HepG2 (cell line): ENCODE data around the gene HECTD1. TPM values are rescaled to one million over a fixed set of nuclear protein-coding genes. Genes with fewer than 3 reads are reported as not detected.
A peak's percentile ranks its signal among the peaks of the same experiment; 100 is the strongest.

Experiments
- ARID5B ChIP-seq: IDR thresholded peaks from 2 replicates; pipeline ENCODE4 v1.4.0; 2020; ENCODE audit warnings: mild to moderate bottlenecking, missing genetic modification reagents
- HMG20A ChIP-seq: IDR thresholded peaks from 2 replicates; pipeline ENCODE4 v1.6.1; 2016; ENCODE audit warnings: borderline replicate concordance
- HOMEZ ChIP-seq: IDR thresholded peaks from 2 replicates; pipeline ENCODE4 v1.6.1; 2016; ENCODE audit warnings: low read depth
- HOXA9 ChIP-seq: sonication (generic); formaldehyde crosslinking; IDR thresholded peaks from 2 replicates; pipeline ENCODE4 v1.8.1; 2022; ENCODE audit warnings: missing genetic modification reagents, mild to moderate bottlenecking, moderate library complexity, borderline replicate concordance
- KLF13 ChIP-seq: sonication (generic); formaldehyde crosslinking; IDR thresholded peaks from 2 replicates; pipeline ENCODE4 v1.4.0; 2020; ENCODE audit warnings: mild to moderate bottlenecking, missing genetic modification reagents
- LCORL ChIP-seq, 2 experiments: fragments of 450-650 bp in 1 of 2; sonication (generic) in 1 of 2; formaldehyde crosslinking in 1 of 2; IDR thresholded peaks; 2 replicates each; pipeline versions ENCODE4 v1.5.0 to v1.6.1; 2017 to 2020; ENCODE audit warnings: antibody characterized with exemption in 1 of 2, missing genetic modification reagents in 1 of 2
- POLR2A ChIP-seq, 2 experiments: IDR thresholded peaks; 2 replicates each; pipeline ENCODE4 v1.6.1; 2011; ENCODE audit warnings: low read depth in 2 of 2, low read length in 2 of 2, mild to moderate bottlenecking in 1 of 2, moderate library complexity in 1 of 2; ENCODE audit not compliant: insufficient read depth in 1 of 2
- SAFB2 ChIP-seq: sonication (generic); formaldehyde crosslinking; IDR thresholded peaks from 2 replicates; pipeline ENCODE4 v1.5.1; 2020; ENCODE audit warnings: missing genetic modification reagents, low read depth, mild to moderate bottlenecking, borderline replicate concordance
- TBL1XR1 ChIP-seq: fragments of 150-350 bp; IDR thresholded peaks from 2 replicates; pipeline ENCODE4 v1.6.1; 2014; ENCODE audit warnings: borderline replicate concordance, low read length; ENCODE audit not compliant: partially characterized antibody
- ZBTB26 ChIP-seq: IDR thresholded peaks from 2 replicates; pipeline ENCODE4 v1.6.1; 2016; ENCODE audit warnings: missing compliant biosample characterization, missing genetic modification reagents, borderline replicate concordance
- ZNF10 ChIP-seq: sonication (generic); formaldehyde crosslinking; IDR thresholded peaks from 2 replicates; pipeline ENCODE4 v1.4.0; 2020; ENCODE audit warnings: mild to moderate bottlenecking, low read depth, missing genetic modification reagents, borderline replicate concordance
- ZNF556 ChIP-seq: sonication (generic); formaldehyde crosslinking; IDR thresholded peaks from 2 replicates; pipeline ENCODE4 v1.4.0; 2020; ENCODE audit warnings: mild to moderate bottlenecking, missing genetic modification reagents, borderline replicate concordance
- ZNF574 ChIP-seq: sonication (generic); formaldehyde crosslinking; IDR thresholded peaks from 2 replicates; pipeline ENCODE4 v1.4.0; 2020; ENCODE audit warnings: missing genetic modification reagents
- polyA plus RNA-seq, 8 experiments: library from polyadenylated mRNA; depleted of rRNA in 3 of 8; stranded (reverse) in 7 of 8; unstranded in 1 of 8; fragments of >200 nt; fragmentation: Illumina TruSeq in 4 of 8; extraction: Trizol in 4 of 8; gene quantifications; 2 replicates each; pipeline versions ENCODE4 v1.2.1 to v1.2.3, GENCODE V29; 2011 to 2016; ENCODE audit warnings: low read depth in 4 of 8, missing spikeins in 1 of 8, mixed read lengths in 1 of 8; ENCODE audit not compliant: insufficient read depth in 1 of 8
- total RNA-seq, 5 experiments: library from RNA; depleted of rRNA; stranded (reverse); fragments of >200 nt; fragmentation: Illumina TruSeq; extraction: Trizol; gene quantifications; 2 replicates each; pipeline ENCODE4 v1.2.3, GENCODE V29; 2016; ENCODE audit warnings: low read depth in 1 of 5

The HECTD1 gene
- total and polyA plus RNA-seq, 2 of the 13 experiments (the other 11 are each of a cell fraction or from before 2014, with no cell fraction given): 312 to 560 TPM

- TF ChIP-seq ZNF574 (CRISPR knock-in tag) (no peak), KLF13 (CRISPR knock-in tag) (no peak), TBL1XR1 (no peak), ARID5B (CRISPR knock-in tag) (no peak), HOMEZ (CRISPR knock-in tag) (no peak), SAFB2 (no peak), LCORL (IDR thresholded peaks at IDR 0.05) (no peak), LCORL (CRISPR knock-in tag; IDR thresholded peaks at IDR 0.05) (no peak), HOXA9 (CRISPR knock-in tag) (no peak), ZNF556 (CRISPR knock-in tag) (no peak), ZNF10 (CRISPR knock-in tag) (no peak), POLR2A (IDR thresholded peaks at IDR 0.05; ENCODE audit: insufficient read depth in 1 of 2, low read depth in 2 of 2, low read length in 2 of 2) (no peak), ZBTB26 (CRISPR knock-in tag) (0 out of 2 replicates have a peak, but pooled peaks have one; percentile 40), HMG20A (CRISPR knock-in tag) (no peak)
These were observed 70.2 kb downstream of the HECTD1 start (continued) for GRCh38 chr14:31137214-31137889.
